Fibroblast of the aortic adventitia (primary cell): Measurements from ENCODE around the gene CDH13. TPM values are rescaled to one million over a fixed set of nuclear protein-coding genes. Genes with fewer than 3 reads are reported as not detected.
A peak's percentile ranks its signal among the peaks of the same experiment; 100 is the strongest.

Experiments
- DNase-seq: peaks from one replicate; pipeline ENCODE4 v3.0.0-alpha.2; 2010; ENCODE audit warnings: low read depth
- H3K4me3 ChIP-seq: 2 replicates; pipeline ENCODE4 v1.5.1; 2011; ENCODE audit warnings: low read depth, mild to moderate bottlenecking, control low read depth, low read length, moderate library complexity
- CTCF ChIP-seq: IDR thresholded peaks from 2 replicates; pipeline ENCODE4 v1.5.1; 2011; ENCODE audit warnings: mild to moderate bottlenecking, low read length, control low read depth, inconsistent platforms; ENCODE audit not compliant: insufficient read depth
- total RNA-seq: library from RNA; depleted of rRNA; stranded (reverse); fragments of >200 nt; gene quantifications from 2 replicates; pipeline ENCODE4 v1.2.3, GENCODE V29; 2012; ENCODE audit warnings: low replicate concordance

Gene CDH13
- total RNA-seq, 1 donor: 55.7 TPM

DNA sequence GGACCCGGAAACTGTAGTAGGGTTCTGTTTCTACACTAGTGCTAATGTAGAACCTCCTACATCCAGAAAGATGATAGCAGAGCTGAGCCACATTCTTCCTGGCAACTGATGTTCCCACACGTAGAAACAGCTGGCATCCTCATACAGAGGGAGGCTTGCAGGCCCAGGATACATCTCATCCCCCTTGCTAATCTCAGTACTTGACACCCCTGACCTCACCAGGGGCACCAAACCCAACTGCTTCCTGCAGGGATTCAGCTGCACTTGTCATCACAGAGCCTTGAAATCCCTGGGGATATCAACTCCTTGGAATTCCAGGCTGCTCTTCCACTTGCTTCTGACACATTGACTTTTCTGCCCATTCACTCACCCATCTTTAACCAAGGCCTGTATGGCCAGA is 1105.8 kb downstream of the CDH13 start:
- no peak overlapping the region for H3K4me3 ChIP-seq
- no peak for DNase-seq
- TF ChIP-seq CTCF: no peak

DNA sequence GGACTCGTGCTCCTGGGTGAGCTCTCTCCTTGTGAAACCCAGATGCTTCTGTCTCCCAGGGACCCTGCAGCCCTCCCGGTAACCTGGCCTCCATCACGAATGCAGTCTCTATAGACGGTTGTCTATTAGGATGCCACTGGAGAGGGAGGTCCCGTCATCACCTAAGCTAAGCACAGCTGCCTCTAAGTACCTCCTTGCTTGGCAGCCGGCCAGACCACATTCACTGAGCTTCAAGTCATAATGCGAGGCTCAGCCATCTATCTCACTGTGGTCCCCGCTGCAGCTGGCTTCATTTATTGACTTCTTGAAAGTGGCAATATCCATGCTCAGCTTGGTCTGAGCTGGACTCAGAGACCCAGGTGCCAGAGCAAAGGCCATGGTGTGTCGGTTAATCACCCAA is 1106.5 kb downstream of the CDH13 start:
- H3K4me3 ChIP-seq: no peak overlapping the region
- no peak for DNase-seq
- no peak for TF ChIP-seq CTCF

DNA sequence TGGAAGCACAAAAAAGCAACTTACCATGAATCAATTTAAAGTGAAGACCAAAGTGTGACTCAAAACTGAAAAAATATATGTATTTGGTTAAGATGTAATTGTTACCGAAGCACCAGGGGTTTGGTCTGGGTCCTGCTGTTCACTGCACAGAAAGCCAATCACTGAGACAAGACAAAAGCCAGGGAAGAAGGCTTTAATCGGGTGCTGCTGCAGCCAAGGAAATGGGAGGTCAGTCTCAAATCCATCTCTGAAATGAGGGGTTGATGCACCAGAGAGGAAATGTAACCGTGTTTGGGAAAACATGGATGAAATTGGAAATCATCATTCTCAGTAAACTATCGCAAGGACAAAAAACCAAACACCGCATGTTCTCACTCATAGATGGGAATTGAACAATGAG is 1107.4 kb downstream of the CDH13 start:
- DNase-seq: no peak
- H3K4me3 ChIP-seq: no peak overlapping the region
- no peak for TF ChIP-seq CTCF

DNA sequence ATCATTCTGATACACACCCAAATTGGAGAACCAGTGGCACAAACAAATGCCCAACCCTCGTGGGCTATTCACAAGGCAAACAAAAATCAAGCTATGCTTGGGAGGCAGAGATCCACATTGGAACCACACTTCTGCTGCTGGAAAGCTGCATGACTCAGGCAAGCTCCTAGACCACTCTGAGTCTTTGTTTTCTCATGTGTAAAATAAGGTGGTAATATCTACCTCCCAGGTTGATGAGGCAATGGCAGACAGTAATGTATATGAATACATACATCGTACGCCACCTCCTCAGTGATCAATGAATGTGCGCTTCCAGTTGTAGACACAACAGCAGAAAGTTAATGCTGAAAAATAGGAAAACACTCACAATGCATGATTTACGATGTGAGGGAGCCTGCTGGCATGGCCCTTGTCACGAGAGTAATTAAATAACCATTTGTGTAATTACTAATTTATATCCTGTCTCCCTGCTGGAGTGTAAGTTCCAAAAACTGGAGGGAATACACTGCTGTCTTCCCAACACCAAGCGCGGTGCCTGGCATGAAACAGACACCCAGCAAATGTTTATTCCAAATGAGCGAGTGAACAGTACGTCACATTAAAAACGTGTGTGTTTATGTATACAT is 1111.1 kb downstream of the CDH13 start:
- TF ChIP-seq CTCF: no peak
- no peak overlapping the region for H3K4me3 ChIP-seq
- DNase-seq: no peak

DNA sequence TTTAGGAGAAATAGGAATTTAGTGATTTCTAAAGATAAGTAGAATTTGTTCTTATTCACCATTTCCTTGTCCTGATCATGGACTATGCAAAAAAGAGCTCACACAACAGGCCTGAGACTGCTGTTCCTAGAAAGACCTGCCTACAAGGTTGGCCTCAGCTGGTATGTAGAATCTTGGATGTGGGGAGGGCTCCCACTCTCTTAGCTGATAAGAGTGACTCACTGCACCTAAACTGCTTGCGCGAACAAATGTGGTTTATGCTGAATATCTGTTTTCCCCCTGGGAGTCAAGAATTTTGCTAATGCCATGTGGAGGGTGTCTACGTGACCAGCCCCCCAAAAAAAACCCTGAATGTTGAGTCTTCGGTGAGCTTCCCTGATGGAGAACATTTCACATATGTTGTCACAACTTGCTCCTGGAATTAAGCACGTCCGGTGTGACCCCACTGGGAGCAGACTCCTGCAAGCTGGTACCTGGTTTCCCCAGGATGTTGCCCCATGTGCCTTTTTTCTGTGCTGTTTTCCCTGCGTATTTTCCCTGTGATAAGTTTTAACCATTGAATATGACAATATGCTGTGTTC is 1112.2 kb downstream of the CDH13 start:
- peak; percentile 25 for DNase-seq
- H3K4me3 ChIP-seq: no peak overlapping the region
- no peak for TF ChIP-seq CTCF

- no peak overlapping the region for H3K4me3 ChIP-seq
- DNase-seq: no peak
- TF ChIP-seq CTCF: no peak
These were observed 1115.5 kb downstream of the CDH13 start for GRCh38 chr16:83742124-83742899.
